ENCODE data around the gene MMP8.

DNA sequence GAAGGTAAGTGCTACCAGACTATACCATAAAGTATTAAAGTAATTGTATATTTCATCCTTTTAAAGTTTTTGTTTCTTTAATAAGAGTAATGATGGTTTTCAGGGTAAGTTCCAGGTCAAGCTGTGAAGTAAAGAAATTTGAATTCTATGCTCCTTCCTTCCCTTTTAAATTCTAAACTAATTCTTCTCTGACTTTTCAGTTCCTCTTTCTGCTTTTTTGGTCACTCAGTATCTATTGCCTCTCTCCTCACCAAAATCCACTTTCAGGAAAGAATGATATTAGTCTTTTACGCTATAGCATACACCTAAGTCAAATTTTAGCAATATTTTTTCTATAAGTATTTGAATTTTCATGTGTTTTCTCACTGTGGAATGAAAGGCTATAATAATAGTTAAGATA, 8.2 kb downstream of the MMP8 start:
- TF ChIP-seq ZNF274 (IDR thresholded peaks at IDR 0.05; ENCODE audit: low read depth, low read length) (no peak), YY1 (IDR thresholded peaks at IDR 0.05; ENCODE audit: insufficient read depth, insufficient read length) (no peak)

Measured in NT2/D1 (cell line).